Pancreas (tissue), 10 donors: ENCODE results near the gene LTBP2. TPM values are rescaled to one million over a fixed set of nuclear protein-coding genes. Genes with fewer than 3 reads are reported as not detected.

Experiments
- ATAC-seq, 4 donors: fragments of 200-7000 bp; cut with Tn5 transposase; one replicate each; pipeline versions ENCODE4 v1.8.0 to v1.9.1; 2020; ENCODE audit warnings: mild to moderate bottlenecking in 4 of 4, moderate library complexity in 4 of 4
- DNase-seq, 6 donors: peaks; one replicate each; pipeline ENCODE4 v3.0.0-alpha.2; 2020
- FAIRE-seq: peaks from 2 replicates; lab custom pipeline; 2012; peaks lifted over from hg19 to GRCh38; lab: Jason Lieb, UNC
- H3K27ac ChIP-seq, 4 donors: fragments of 200-600 bp; sonication (generic); 1 replicate in 3 of 4; 2 replicates in 1 of 4; pipeline versions ENCODE4 v1.5.0 to v1.8.0; 2020
- H3K27me3 ChIP-seq, 4 donors: fragments of 200-600 bp; one replicate each; pipeline ENCODE4 v1.8.0; 2021
- H3K36me3 ChIP-seq, 3 donors: fragments of 200-600 bp; sonication (generic) in 1 of 3; one replicate each; pipeline versions ENCODE4 v1.5.0 to v1.8.0; 2020 to 2021
- H3K4me1 ChIP-seq, 3 donors: fragments of 200-600 bp; one replicate each; pipeline ENCODE4 v1.8.0; 2021
- H3K4me3 ChIP-seq, 4 donors: fragments of 200-600 bp; sonication (generic) in 2 of 4; one replicate each; pipeline versions ENCODE4 v1.5.0 to v1.8.0; 2020 to 2021
- H3K9me3 ChIP-seq, 4 donors: fragments of 200-600 bp; one replicate each; pipeline ENCODE4 v1.8.0; 2021
- WGBS, 2 donors: extraction: QIAGEN DNeasy Blood & Tissue Kit; methylation state at CpG; one replicate each; pipeline ENCODE4 v1.1.7; 2013; 5-methylcytosine and 5-hydroxymethylcytosine counted together
- intact Hi-C, 3 donors: fragments of 100-400 bp; cut with DNase I; formaldehyde crosslinking; loops; one replicate each; pipeline versions ENCODE4 v1.11.1 to v1.14.2; 2022
- polyA plus RNA-seq, 2 donors: library from polyadenylated mRNA; stranded (reverse); fragments of 200-250 nt; gene quantifications; one replicate each; pipeline ENCODE4 v1.2.3, GENCODE V29; 2013
- total RNA-seq, 6 donors: library from RNA; stranded (reverse); fragmentation: NEBNext Ultra II Directional in 4 of 6; extraction: Animal tissue kit (Norgen Biotek cat#: 25700) in 4 of 6; gene quantifications; one replicate each; pipeline versions ENCODE4 v1.2.1 to v1.2.4, GENCODE V29; 2021 to 2023
- TF ChIP-seq, protein P1 (sequence below), 4 donors: fragments of 200-600 bp; sonication (generic) in 3 of 4; IDR thresholded peaks; one replicate each; pipeline versions ENCODE4 v1.5.0 to v1.8.0; 2021; ENCODE audit warnings: antibody characterized with exemption in 4 of 4
- donor health status: healthy with polysubstance abuse.
- donor health status: DM: no; HTN: no; CAD: no; lungs with moderate emphysema.
- donor health status: DM: no; HTN: no; CAD: no.
- donor health status: control.
- donor health status: control.
- donor health status: Bipolar disorder and iron deficiency.
- donor health status: DM: yes; HTN: yes; CAD: no.
- donor health status: DM: no; HTN: no; CAD: no.
- donor health status: DM: no; HTN: no; CAD: no.
- donor health status: DM: yes; HTN: yes; CAD: no.

Gene LTBP2
- total and polyA plus RNA-seq, 8 donors, result 1.8 to 18.1 (median 4.7) TPM

DNA sequence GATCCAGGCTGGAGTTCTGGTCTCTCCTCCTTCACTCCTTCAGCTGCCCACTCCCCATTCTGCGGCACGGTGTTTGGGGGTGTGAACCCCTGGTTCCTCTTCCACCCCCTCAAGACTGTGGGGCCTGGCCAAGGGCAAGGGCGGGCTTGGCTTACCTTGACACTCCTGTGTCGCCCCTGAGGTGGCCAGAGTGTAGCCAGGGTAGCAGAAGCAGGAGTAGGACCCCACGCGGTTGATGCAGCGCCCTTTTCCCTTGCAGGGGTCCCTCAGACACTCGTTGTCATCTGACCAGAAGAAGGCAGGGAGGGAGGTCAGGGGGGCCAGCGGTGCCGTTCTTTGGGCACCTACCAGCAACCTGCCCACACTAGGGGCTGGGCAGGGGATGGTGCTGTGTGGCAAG is 90.3 kb downstream of the LTBP2 start:
- Histone ChIP-seq H3K4me3 (no peak overlapping the region), H3K27me3 (no peaks in the 10 kb centered on the region), H3K36me3 (no peaks in the 10 kb centered on the region), H3K27ac (no peak overlapping the region), H3K9me3 (no peaks in the 10 kb centered on the region), H3K4me1 (no peaks in the 10 kb centered on the region)
- no peak for FAIRE-seq
- DNase-seq, result no peak
- 84 to 85% methylated on average over 9 to 10 of the region's 10 CpGs for WGBS, 2 donors
- no peak for ATAC-seq
- TF ChIP-seq, protein P1, sequence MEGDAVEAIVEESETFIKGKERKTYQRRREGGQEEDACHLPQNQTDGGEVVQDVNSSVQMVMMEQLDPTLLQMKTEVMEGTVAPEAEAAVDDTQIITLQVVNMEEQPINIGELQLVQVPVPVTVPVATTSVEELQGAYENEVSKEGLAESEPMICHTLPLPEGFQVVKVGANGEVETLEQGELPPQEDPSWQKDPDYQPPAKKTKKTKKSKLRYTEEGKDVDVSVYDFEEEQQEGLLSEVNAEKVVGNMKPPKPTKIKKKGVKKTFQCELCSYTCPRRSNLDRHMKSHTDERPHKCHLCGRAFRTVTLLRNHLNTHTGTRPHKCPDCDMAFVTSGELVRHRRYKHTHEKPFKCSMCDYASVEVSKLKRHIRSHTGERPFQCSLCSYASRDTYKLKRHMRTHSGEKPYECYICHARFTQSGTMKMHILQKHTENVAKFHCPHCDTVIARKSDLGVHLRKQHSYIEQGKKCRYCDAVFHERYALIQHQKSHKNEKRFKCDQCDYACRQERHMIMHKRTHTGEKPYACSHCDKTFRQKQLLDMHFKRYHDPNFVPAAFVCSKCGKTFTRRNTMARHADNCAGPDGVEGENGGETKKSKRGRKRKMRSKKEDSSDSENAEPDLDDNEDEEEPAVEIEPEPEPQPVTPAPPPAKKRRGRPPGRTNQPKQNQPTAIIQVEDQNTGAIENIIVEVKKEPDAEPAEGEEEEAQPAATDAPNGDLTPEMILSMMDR (IDR thresholded peaks at IDR 0.05), result no peak
- intact Hi-C loops, result no loop called here

DNA sequence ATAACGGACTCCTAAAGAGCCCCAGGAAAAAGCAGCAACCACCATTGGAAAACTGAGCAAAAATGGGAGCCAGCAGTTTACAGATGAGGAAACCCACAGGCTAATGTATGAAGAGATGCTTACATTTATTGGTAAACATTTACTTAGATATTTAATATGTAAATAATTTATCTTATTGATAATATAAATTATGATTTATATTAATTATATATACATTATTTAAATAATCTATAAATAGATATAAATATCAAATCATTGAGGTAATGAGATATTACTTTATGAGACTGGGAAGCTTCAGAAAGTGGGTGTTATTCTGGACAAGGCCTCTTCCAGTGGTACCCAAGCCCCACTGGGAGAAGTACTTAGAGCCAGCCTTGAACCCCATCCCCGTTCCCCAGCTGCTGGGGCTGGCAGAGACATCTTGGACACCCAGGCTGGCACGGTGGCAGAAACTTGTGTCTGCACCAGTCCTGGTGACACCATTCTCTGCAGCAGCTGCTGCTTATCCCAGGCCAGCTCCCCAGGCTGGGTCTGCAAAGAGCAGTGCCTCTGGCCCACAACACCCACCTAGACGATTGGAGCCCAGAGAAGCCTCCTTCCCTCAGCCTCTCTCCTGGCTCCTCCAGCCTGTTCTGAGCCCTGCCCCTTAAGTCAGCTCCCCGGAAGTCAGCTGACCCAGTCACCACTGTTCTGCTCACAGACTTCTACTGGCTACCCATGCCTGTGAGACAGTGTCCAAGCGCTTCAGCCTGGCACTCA is 92.5 kb downstream of the LTBP2 start:
- TF ChIP-seq, protein P1 (IDR thresholded peaks at IDR 0.05), result no peak
- peak in 1 of 6 donors; percentile 30 for DNase-seq
- Histone ChIP-seq H3K36me3 (no peaks in the 10 kb centered on the region), H3K27me3 (no peaks in the 10 kb centered on the region), H3K27ac (no peak overlapping the region), H3K4me3 (no peak overlapping the region), H3K9me3 (no peaks in the 10 kb centered on the region), H3K4me1 (no peaks in the 10 kb centered on the region)
- 65 to 78% methylated on average over 6 of the region's 6 CpGs for WGBS, 2 donors
- no peak for FAIRE-seq
- intact Hi-C loops, result no loop called here
- no peak for ATAC-seq

DNA sequence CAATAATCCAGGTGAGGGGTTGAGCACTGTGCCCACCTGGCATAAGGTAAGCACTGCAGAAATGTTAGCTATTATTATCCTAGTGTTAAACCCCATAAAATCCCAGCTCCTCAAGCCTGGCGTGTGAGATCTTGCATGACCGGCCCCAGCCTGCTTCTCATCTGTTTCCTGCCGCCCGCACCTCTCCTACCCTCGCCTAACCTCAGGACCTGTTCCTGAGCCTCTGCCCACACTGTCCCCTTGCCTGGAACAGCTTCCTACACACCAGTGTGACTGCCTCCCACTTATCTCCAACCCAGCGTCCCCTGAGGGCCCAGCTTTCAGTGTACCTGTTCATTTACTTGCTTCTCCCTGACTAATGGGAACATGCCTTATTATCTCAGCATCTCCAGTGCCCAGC is 93.8 kb downstream of the LTBP2 start:
- no peaks in the 10 kb centered on the region for H3K36me3 ChIP-seq
- TF ChIP-seq, protein P1 (IDR thresholded peaks at IDR 0.05), result no peak
- no peak overlapping the region for H3K4me3 ChIP-seq
- no peaks in the 10 kb centered on the region for H3K4me1 ChIP-seq
- no peaks in the 10 kb centered on the region for H3K27me3 ChIP-seq
- intact Hi-C loops, result no loop called here
- peak in 1 of 6 donors; percentile 21 for DNase-seq
- no peak for ATAC-seq
- H3K9me3 ChIP-seq, result no peaks in the 10 kb centered on the region
- 90 to 92% methylated on average over 6 of the region's 6 CpGs for WGBS, 2 donors
- no peak overlapping the region for H3K27ac ChIP-seq
- no peak for FAIRE-seq

DNA sequence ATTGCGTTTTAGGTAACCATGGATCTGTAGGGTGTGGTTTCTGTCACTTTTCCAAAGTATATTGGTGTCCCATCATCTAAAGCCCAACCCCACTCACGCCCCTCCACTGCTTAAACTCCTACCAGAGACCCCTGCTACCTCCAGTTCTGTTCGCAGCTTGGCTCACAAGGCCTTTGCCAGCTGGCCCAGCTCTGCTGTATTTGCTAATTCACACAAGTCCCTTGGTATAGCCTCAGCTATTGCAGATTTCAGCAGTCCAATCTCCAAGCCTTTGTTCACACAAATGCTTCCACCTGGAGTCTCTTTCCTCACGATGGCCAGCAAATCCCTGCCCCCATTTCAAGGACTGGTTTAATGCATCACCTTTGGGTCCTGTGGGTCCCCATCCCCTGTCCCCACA is 94.3 kb downstream of the LTBP2 start:
- WGBS, 2 donors, result 83 to 84% methylated on average over 4 of the region's 4 CpGs
- H3K4me1 ChIP-seq, result no peaks in the 10 kb centered on the region
- ATAC-seq (no peak), FAIRE-seq (no peak), DNase-seq (no peak)
- H3K27me3 ChIP-seq, result no peaks in the 10 kb centered on the region
- no peak overlapping the region for H3K27ac ChIP-seq
- H3K4me3 ChIP-seq, result no peak overlapping the region
- no peaks in the 10 kb centered on the region for H3K36me3 ChIP-seq
- TF ChIP-seq, protein P1 (IDR thresholded peaks at IDR 0.05), result no peak
- no peaks in the 10 kb centered on the region for H3K9me3 ChIP-seq
- intact Hi-C loops, result no loop called here

DNA sequence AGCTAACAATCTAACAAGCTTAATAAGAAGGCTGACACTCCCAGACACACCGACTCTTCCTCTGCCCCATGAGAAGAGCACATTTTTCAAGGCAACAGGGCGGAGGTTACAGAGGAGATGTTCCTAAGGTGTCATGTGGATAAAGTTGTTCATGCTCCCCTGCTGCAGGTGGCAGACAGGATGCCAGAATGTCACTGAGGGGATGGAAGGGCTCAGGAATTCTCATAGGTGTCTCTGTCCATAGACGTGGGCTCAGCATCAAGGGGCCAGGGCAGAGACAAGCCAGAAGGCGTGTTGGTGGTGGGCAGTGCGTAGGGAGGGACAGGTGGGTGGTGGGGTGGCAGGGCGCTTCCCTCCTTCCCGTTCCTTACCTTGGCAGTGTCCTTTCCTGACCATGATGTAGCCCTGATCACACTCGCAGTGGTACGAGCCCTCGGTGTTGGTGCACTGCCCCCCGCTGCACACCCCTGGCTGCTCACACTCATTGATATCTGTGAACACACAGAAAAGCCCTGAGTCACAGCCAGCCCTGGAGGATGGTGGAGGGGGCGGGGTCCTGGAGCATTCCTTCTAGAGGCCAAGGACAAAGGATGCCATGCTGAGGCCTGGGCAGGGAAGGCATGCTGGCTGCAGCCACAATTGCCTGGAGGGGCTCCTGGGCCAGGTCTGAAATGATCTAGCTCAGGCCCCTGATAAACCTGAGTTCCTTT is 95.4 kb downstream of the LTBP2 start:
- WGBS, 2 donors, result 90 to 97% methylated on average over 10 to 12 of the region's 12 CpGs

More for the DNA sequence above, 95.4 kb downstream of the LTBP2 start:
- H3K36me3 ChIP-seq, result no peaks in the 10 kb centered on the region
- no peaks in the 10 kb centered on the region for H3K27me3 ChIP-seq
- TF ChIP-seq, protein P1 (IDR thresholded peaks at IDR 0.05), result no peak
- no peaks in the 10 kb centered on the region for H3K9me3 ChIP-seq
- ATAC-seq, result no peak
- peak in 1 of 6 donors; percentile 22 for DNase-seq
- no peak overlapping the region for H3K4me3 ChIP-seq
- H3K4me1 ChIP-seq, result no peaks in the 10 kb centered on the region
- no peak overlapping the region for H3K27ac ChIP-seq
- intact Hi-C loops, result no loop called here
- FAIRE-seq, result no peak
